Measurements from ENCODE around the gene BMPR1A. TPM values are rescaled to one million over a fixed set of nuclear protein-coding genes. Genes with fewer than 3 reads are reported as not detected.

Gene BMPR1A
- total and polyA plus RNA-seq, 4 donors = 2.2 to 16.0 (median 8.9) TPM

DNA sequence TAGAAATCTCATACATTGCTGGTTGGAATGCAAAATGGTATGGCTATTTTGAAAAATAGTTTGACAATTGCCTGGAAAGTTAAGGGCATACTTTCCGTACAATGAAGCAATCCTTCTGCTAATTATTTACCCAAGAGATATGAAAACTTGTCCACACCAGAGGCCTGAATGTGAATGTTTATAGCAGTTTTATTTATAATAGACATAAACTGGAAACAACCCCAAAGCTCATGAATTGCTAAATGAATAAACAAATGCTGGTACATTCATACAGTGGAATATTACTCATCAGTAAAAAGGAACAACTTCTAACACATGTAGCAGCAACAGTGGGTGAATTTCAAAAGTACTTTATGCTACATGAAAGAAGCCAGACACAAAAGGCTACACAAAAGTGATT is 158.3 kb downstream of the BMPR1A start:
- Histone ChIP-seq H3K4me1 (ENCODE audit: control insufficient read depth in 4 of 4, insufficient read depth in 4 of 4, low read length in 3 of 4) (no peaks in the 10 kb centered on the region), H3K27ac (ENCODE audit: low read depth in 1 of 2, low read length in 2 of 2) (no peak overlapping the region), H3K36me3 (ENCODE audit: control insufficient read depth in 4 of 4, insufficient read depth in 3 of 4, low read depth in 1 of 4, low read length in 3 of 4) (peaks cover 0 to 18% (median 7%) of the 10 kb centered on the region in 4 donors), H3K4me3 (ENCODE audit: low read depth in 1 of 3, low read length in 3 of 3) (no peak overlapping the region), H3K9ac (ENCODE audit: low read depth in 1 of 2, low read length in 2 of 2) (no peak overlapping the region), H3K27me3 (ENCODE audit: control insufficient read depth in 4 of 4, insufficient read depth in 4 of 4, low read length in 3 of 4) (no peaks in the 10 kb centered on the region), H3K9me3 (ENCODE audit: control insufficient read depth in 4 of 4, low read length in 3 of 4) (no peaks in the 10 kb centered on the region)
- TF ChIP-seq GABPA (IDR thresholded peaks at IDR 0.05 in 1 of 2, conservative IDR thresholded peaks at IDR 0.05 in 1 of 2) (no peak), TAF1 (conservative IDR thresholded peaks at IDR 0.05) (no peak), JUND (IDR thresholded peaks at IDR 0.05) (no peak), FOXA2 (IDR thresholded peaks at IDR 0.05) (no peak), NR2F2 (IDR thresholded peaks at IDR 0.05) (no peak)
- TF ChIP-seq, protein P1, sequence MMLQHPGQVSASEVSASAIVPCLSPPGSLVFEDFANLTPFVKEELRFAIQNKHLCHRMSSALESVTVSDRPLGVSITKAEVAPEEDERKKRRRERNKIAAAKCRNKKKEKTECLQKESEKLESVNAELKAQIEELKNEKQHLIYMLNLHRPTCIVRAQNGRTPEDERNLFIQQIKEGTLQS (IDR thresholded peaks at IDR 0.05) = no peak
- 39% methylated on average over 1 of the region's 1 CpG for WGBS
- DNase-seq (ENCODE audit: low spot score) = no peak

DNA sequence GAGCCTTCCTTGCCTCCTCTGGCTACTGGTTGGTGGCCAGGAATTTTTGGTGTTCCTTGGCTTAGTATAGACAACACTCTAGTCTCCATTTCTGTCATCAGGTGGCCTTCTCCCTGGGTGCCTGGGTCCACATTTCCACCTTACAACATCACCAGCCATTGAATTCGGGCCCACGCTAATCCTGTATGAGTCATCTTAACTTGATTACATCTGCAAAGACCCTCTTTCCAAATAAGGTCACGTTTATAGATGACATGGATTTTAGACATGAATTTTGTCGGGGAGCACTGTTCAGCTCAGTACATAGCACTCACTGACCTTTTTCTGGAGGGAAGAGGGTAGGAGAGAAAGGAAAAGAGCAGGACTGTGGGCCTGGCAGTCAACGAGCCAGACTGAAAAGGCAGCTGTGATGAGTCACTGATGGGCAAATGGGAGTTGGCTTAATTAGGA is 161.6 kb downstream of the BMPR1A start:
- WGBS = 89% methylated on average over 5 of the region's 5 CpGs
- Histone ChIP-seq H3K4me3 (ENCODE audit: low read depth in 1 of 3, low read length in 3 of 3) (no peak overlapping the region), H3K9me3 (ENCODE audit: control insufficient read depth in 4 of 4, low read length in 3 of 4) (no peaks in the 10 kb centered on the region), H3K27me3 (ENCODE audit: control insufficient read depth in 4 of 4, insufficient read depth in 4 of 4, low read length in 3 of 4) (no peaks in the 10 kb centered on the region), H3K27ac (ENCODE audit: low read depth in 1 of 2, low read length in 2 of 2) (no peak overlapping the region), H3K36me3 (ENCODE audit: control insufficient read depth in 4 of 4, insufficient read depth in 3 of 4, low read depth in 1 of 4, low read length in 3 of 4) (peaks cover 5 to 30% (median 14%) of the 10 kb centered on the region in 4 donors), H3K9ac (ENCODE audit: low read depth in 1 of 2, low read length in 2 of 2) (no peak overlapping the region), H3K4me1 (ENCODE audit: control insufficient read depth in 4 of 4, insufficient read depth in 4 of 4, low read length in 3 of 4) (no peaks in the 10 kb centered on the region)
- TF ChIP-seq JUND (IDR thresholded peaks at IDR 0.05) = no peak
- no peak for TF ChIP-seq CTCF (IDR thresholded peaks at IDR 0.05; ENCODE audit: low read depth, low read length, missing input control)
- TF ChIP-seq, protein P2, sequence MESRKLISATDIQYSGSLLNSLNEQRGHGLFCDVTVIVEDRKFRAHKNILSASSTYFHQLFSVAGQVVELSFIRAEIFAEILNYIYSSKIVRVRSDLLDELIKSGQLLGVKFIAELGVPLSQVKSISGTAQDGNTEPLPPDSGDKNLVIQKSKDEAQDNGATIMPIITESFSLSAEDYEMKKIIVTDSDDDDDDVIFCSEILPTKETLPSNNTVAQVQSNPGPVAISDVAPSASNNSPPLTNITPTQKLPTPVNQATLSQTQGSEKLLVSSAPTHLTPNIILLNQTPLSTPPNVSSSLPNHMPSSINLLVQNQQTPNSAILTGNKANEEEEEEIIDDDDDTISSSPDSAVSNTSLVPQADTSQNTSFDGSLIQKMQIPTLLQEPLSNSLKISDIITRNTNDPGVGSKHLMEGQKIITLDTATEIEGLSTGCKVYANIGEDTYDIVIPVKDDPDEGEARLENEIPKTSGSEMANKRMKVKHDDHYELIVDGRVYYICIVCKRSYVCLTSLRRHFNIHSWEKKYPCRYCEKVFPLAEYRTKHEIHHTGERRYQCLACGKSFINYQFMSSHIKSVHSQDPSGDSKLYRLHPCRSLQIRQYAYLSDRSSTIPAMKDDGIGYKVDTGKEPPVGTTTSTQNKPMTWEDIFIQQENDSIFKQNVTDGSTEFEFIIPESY (IDR thresholded peaks at IDR 0.05) = no peak
- no peak for TF ChIP-seq TAF1 (conservative IDR thresholded peaks at IDR 0.05)
- TF ChIP-seq, protein P3, sequence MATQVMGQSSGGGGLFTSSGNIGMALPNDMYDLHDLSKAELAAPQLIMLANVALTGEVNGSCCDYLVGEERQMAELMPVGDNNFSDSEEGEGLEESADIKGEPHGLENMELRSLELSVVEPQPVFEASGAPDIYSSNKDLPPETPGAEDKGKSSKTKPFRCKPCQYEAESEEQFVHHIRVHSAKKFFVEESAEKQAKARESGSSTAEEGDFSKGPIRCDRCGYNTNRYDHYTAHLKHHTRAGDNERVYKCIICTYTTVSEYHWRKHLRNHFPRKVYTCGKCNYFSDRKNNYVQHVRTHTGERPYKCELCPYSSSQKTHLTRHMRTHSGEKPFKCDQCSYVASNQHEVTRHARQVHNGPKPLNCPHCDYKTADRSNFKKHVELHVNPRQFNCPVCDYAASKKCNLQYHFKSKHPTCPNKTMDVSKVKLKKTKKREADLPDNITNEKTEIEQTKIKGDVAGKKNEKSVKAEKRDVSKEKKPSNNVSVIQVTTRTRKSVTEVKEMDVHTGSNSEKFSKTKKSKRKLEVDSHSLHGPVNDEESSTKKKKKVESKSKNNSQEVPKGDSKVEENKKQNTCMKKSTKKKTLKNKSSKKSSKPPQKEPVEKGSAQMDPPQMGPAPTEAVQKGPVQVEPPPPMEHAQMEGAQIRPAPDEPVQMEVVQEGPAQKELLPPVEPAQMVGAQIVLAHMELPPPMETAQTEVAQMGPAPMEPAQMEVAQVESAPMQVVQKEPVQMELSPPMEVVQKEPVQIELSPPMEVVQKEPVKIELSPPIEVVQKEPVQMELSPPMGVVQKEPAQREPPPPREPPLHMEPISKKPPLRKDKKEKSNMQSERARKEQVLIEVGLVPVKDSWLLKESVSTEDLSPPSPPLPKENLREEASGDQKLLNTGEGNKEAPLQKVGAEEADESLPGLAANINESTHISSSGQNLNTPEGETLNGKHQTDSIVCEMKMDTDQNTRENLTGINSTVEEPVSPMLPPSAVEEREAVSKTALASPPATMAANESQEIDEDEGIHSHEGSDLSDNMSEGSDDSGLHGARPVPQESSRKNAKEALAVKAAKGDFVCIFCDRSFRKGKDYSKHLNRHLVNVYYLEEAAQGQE (IDR thresholded peaks at IDR 0.05) = no peak
- no peak for TF ChIP-seq HNF4A (conservative IDR thresholded peaks at IDR 0.05)
- no peak for TF ChIP-seq YY1 (IDR thresholded peaks at IDR 0.05)
- TF ChIP-seq MAX (IDR thresholded peaks at IDR 0.05) = no peak
- no peak for DNase-seq (ENCODE audit: low spot score)
